ENCODE data around the gene MMP25.

MMP25 gene

DNA sequence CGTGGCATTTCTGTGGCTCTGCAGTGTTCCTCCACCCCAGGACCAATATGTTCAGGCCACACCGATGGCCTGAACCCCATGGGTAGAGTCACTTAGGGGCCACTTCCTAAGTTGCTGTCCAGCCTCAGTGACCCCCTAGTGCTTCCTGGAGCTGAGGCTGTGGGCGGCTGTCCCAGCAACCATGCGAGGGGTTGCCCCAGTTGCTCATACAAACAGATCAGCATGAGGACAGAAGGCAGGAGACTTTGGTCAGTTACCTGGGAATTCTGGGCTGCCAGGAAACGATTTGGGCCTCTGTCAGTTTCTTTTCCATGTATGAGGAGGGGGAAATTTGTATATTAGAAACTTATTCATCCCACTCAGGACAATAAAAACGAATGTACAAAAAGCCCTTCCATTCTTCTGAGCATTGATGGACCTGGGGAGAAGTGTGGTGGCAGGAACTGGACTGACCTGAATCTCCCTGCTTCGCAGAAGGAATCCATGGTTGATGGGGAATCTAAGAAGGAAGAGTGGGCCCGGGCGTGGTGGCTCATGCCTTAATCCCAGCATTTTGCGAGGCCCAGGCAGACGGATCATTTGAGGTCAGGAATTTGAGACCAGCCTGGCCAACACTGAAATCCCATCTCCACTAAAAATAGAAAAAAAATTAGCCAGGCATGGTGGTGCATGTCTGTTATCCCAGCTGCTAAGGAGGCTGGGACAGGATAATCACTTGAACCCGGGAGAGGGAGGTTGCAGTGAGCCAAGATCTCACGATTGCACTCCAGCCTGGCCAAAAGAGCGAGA lies 14.2 kb downstream of the MMP25 start:
- ChIA-PET CTCF (interaction anchor here (1.1 to 4.4 kb wide), 13 partner anchors 9 to 112 kb away, joined by 3 to 119 read pairs (median 10); partner anchors contain the start of genes ZNF205, ZNF213 and ZSCAN10), POLR2A (no interaction called here)
- TF ChIP-seq, protein P1, sequence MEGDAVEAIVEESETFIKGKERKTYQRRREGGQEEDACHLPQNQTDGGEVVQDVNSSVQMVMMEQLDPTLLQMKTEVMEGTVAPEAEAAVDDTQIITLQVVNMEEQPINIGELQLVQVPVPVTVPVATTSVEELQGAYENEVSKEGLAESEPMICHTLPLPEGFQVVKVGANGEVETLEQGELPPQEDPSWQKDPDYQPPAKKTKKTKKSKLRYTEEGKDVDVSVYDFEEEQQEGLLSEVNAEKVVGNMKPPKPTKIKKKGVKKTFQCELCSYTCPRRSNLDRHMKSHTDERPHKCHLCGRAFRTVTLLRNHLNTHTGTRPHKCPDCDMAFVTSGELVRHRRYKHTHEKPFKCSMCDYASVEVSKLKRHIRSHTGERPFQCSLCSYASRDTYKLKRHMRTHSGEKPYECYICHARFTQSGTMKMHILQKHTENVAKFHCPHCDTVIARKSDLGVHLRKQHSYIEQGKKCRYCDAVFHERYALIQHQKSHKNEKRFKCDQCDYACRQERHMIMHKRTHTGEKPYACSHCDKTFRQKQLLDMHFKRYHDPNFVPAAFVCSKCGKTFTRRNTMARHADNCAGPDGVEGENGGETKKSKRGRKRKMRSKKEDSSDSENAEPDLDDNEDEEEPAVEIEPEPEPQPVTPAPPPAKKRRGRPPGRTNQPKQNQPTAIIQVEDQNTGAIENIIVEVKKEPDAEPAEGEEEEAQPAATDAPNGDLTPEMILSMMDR (IDR thresholded peaks at IDR 0.05; ENCODE audit: control extremely low read depth, extremely low read depth, low read depth, missing control alignments) = no peak
- no peak for DNase-seq (ENCODE audit: extremely low spot score)

DNA sequence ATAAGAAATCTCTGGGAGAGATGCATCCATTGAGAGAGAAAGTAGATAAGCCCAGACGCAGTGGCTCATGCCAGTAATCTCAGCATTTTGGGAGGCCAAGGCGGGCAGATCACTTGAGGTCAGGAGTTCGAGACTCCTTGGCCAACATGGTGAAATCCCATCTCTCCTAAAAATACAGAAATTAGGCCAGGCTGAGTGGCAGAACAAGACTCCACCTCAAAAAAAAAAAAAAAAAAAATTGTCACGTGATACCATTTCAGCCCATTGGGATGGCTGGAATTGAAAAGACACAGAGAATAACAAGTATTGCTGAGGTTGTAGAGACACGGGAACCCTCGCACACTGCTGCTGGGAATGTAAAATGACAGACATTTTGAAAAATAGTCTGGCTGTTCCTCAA lies 16.2 kb downstream of the MMP25 start:
- TF ChIP-seq, protein P1 (IDR thresholded peaks at IDR 0.05; ENCODE audit: control extremely low read depth, extremely low read depth, low read depth, missing control alignments) = no peak
- CTCF ChIA-PET = interaction anchor here (1.0 to 5.8 kb wide), 6 partner anchors 32 to 67 kb away, joined by 3 to 43 read pairs (median 3); no protein-coding TSS in a partner anchor
- POLR2A ChIA-PET = no interaction called here
- DNase-seq (ENCODE audit: extremely low spot score) = no peak

DNA sequence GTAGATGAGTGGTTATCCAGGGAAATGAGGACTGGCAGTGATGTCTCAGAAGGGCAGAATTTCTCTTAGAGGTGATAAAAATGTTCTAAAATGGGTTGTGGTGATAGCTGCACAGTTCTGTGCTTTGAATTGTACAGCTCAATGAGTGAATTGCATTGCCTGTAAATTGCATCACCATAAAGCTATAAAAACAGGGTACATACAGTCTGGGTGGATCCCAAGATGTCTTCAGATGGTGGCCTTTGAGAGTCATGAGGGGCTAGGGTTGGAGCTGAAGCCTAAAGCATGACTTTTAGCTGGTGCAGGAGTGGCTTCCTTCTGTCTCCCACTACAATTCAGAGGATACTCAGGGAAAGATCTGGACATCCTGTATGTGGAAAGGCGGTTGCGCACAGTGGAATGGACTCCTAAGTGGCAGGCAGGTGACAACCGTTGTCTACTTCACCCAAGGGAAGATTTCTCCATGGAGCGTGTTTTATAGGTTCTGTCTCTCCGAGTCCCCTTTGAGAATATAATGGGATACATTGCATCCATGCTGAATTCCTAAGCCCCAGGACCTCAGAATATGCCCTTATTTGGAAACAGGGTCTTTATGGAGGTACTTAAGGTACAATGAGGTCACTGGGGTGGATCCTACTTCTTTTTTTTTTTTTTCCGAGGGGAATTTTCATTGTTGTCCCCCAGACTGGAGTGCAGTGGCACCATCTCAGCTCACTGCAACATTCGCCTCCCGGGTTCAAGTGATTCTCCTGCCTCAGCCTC lies 17.4 kb downstream of the MMP25 start:
- ChIA-PET CTCF (interaction anchor here (0.6 to 5.8 kb wide), 11 partner anchors 14 to 87 kb away, joined by 3 to 43 read pairs (median 4); no protein-coding TSS in a partner anchor), POLR2A (no interaction called here)
- no peak for DNase-seq (ENCODE audit: extremely low spot score)
- TF ChIP-seq, protein P1 (IDR thresholded peaks at IDR 0.05; ENCODE audit: control extremely low read depth, extremely low read depth, low read depth, missing control alignments) = no peak

DNA sequence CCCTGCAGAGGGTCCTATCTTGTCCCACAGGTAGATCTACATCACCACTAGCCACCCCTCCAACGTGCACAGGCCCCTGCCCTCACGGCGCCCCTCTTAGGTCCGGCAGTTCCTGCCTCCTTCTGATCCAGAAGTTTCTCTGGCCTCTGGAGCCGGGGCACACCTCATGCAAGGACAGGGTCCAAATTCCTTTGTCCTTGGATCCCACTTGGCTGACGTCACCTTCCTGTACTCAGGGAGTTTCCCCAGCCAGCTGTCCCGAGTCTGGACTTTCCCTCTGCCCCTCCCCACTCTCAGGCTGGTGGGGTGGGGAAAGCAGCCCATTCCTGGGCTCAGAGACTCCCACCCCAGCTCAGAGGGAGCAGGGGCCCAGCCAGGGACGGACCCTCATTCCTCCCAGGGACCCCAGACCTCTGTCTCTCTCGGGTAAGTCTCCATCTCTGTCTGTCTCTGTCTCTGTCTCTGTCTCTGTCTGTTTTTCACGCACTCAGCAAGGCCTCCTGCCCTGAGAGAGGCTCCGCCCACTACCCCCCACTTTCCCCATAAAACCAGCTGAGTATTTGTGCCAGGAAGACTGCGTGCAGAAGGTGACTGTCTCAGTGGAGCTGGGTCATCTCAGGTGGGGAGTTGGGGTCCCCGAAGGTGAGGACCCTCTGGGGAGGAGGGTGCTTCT lies 18.8 kb downstream of the MMP25 start, which contains the start of gene IL32:
IL32 (plus strand) TSS at position 572 of the 673 bp plus-strand sequence. CDS start 172 bp downstream, outside the sequence.
- CTCF ChIA-PET = interaction anchor here (0.9 to 5.8 kb wide), 7 partner anchors 11 to 85 kb away, joined by 3 to 43 read pairs (median 4); no protein-coding TSS in a partner anchor
- POLR2A ChIA-PET = no interaction called here
- peak; percentile 72 for DNase-seq (ENCODE audit: extremely low spot score)
- TF ChIP-seq, protein P1 (IDR thresholded peaks at IDR 0.05; ENCODE audit: control extremely low read depth, extremely low read depth, low read depth, missing control alignments) = no peak

DNA sequence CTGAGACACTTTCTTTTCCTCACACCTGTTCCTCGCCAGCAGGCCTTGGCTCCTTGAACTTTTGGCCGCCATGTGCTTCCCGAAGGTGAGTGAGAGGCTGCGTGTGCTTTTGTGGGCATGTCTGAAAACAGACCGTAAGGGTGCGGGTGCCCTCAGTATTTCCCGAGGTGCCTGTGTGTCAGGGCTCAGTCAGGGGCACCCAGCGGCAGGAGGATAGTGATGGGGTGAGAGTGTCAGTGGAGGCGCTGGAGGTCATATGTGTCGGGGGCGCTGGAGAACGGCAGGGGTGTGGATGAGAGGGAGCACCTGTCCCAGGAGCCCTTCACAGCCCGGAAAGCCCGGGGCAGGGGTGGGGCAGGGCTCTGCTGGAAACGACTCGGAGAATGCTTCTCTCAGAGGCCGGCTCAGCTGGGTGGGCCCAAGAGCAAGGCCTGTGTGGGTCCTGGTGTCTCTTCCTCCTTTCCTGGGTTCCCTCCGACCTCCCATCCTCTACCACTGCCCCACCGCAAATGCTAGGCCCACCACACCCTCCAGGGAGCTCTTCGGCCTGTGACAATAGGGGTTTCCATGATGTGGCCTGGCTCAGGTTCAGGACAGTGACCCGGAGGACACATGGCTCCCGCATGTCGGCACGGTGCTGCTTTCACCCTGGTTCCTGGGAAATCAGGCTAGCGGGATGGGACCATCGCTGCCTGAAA lies 19.5 kb downstream of the MMP25 start:
- ChIA-PET CTCF (interaction anchor here (0.9 to 5.8 kb wide), 5 partner anchors 10 to 64 kb away, joined by 3 to 43 read pairs (median 8); no protein-coding TSS in a partner anchor), POLR2A (no interaction called here)
- TF ChIP-seq, protein P1 (IDR thresholded peaks at IDR 0.05; ENCODE audit: control extremely low read depth, extremely low read depth, low read depth, missing control alignments) = no peak
- no peak for DNase-seq (ENCODE audit: extremely low spot score)
